ENCODE measurements around the gene ZNF536.

DNA sequence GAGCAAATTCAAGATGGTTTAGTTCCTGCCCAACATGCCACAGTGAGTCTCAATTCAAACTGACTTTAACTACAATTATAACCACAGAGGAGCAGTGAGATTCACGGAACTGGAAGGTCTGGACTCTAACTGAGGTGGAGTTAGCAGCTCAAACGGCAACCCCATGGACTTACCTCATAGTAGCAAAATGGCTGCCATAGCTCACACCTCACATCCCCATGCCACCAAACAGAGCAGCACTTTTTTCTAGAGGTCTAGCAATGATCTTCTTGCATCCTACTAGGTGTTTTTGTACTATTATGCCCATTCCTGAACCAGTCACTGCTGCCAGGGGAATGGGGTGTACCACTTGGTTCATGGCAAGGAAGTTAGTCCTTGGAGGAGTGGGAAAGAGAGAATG lies 87.7 kb downstream of the ZNF536 start:
- TF ChIP-seq, protein P1, sequence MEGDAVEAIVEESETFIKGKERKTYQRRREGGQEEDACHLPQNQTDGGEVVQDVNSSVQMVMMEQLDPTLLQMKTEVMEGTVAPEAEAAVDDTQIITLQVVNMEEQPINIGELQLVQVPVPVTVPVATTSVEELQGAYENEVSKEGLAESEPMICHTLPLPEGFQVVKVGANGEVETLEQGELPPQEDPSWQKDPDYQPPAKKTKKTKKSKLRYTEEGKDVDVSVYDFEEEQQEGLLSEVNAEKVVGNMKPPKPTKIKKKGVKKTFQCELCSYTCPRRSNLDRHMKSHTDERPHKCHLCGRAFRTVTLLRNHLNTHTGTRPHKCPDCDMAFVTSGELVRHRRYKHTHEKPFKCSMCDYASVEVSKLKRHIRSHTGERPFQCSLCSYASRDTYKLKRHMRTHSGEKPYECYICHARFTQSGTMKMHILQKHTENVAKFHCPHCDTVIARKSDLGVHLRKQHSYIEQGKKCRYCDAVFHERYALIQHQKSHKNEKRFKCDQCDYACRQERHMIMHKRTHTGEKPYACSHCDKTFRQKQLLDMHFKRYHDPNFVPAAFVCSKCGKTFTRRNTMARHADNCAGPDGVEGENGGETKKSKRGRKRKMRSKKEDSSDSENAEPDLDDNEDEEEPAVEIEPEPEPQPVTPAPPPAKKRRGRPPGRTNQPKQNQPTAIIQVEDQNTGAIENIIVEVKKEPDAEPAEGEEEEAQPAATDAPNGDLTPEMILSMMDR (IDR thresholded peaks at IDR 0.05) = no peak
- no peak for TF ChIP-seq POLR2A (IDR thresholded peaks at IDR 0.05)

All from Peyer's patch (tissue), 4 donors.